Thyroid gland (tissue), 4 donors: ENCODE results near the gene SCFD2. TPM values are rescaled to one million over a fixed set of nuclear protein-coding genes. Genes with fewer than 3 reads are reported as not detected.

Experiments used
- DNase-seq, 2 donors: peaks; one replicate each; pipeline ENCODE4 v3.0.0-alpha.2; 2019
- H3K27ac ChIP-seq, 3 donors: fragments of 200-600 bp; sonication (generic); 1 replicate in 2 of 3; 2 replicates in 1 of 3; pipeline ENCODE4 v1.5.1; 2016 to 2019; ENCODE audit warnings: mild to moderate bottlenecking in 1 of 3, moderate library complexity in 1 of 3
- H3K27me3 ChIP-seq: fragments of 200-600 bp; sonication (generic); one replicate; pipeline ENCODE4 v1.5.1; 2019
- H3K36me3 ChIP-seq, 2 donors: fragments of 200-600 bp; sonication (generic); one replicate each; pipeline ENCODE4 v1.5.1; 2016 to 2019
- H3K4me1 ChIP-seq, 2 donors: fragments of 200-600 bp; sonication (generic); one replicate each; pipeline ENCODE4 v1.5.1; 2017 to 2019
- H3K4me3 ChIP-seq, 3 donors: fragments of 200-600 bp; sonication (generic); replicated peaks in 1 of 3; 1 replicate in 2 of 3; 2 replicates in 1 of 3; pipeline ENCODE4 v1.5.1; 2016; ENCODE audit warnings: mild to moderate bottlenecking in 1 of 3
- H3K9me3 ChIP-seq: fragments of 200-600 bp; sonication (generic); one replicate; pipeline ENCODE4 v1.5.1; 2017
- CTCF ChIP-seq, 6 experiments: fragments of 200-600 bp in 3 of 6; fragments of 450-650 bp in 3 of 6; sonication (generic) in 3 of 6; IDR thresholded peaks; one replicate each; pipeline ENCODE4 v1.5.1; 2016 to 2019; ENCODE audit warnings: antibody characterized with exemption in 6 of 6, mild to moderate bottlenecking in 2 of 6, inconsistent platforms in 1 of 6, moderate library complexity in 1 of 6
- POLR2A ChIP-seq, 2 donors: fragments of 450-650 bp; IDR thresholded peaks; one replicate each; pipeline ENCODE4 v1.6.1; 2017; ENCODE audit warnings: antibody characterized with exemption in 2 of 2, mild to moderate bottlenecking in 2 of 2, moderate library complexity in 1 of 2
- WGBS, 2 donors: methylation state at CpG; one replicate each; pipeline ENCODE4 v1.1.5; 2017; 5-methylcytosine and 5-hydroxymethylcytosine counted together
- intact Hi-C: fragments of 100-400 bp; cut with DNase I; formaldehyde crosslinking; loops from one replicate; pipeline ENCODE4 v1.15.1; 2023
- total RNA-seq, 4 donors: library from RNA; depleted of rRNA; stranded (reverse); fragments of >200 nt; gene quantifications; one replicate each; pipeline ENCODE4 v1.2.3, GENCODE V29; 2016

Gene SCFD2
- total RNA-seq, 4 donors from 2014 or later, result 10.3 to 32.9 (median 28.2) TPM

- Histone ChIP-seq H3K36me3 (no peaks in the 10 kb centered on the region), H3K4me1 (peaks cover 0 to 3% of the 10 kb centered on the region in 2 donors), H3K27me3 (no peaks in the 10 kb centered on the region), H3K4me3 (no peak overlapping the region), H3K9me3 (no peaks in the 10 kb centered on the region), H3K27ac (no peak overlapping the region)
- no peak for DNase-seq
- 56 to 61% methylated on average over 2 of the region's 2 CpGs for WGBS, 2 donors
- TF ChIP-seq CTCF (IDR thresholded peaks at IDR 0.05), result no peak
- no peak for TF ChIP-seq POLR2A (IDR thresholded peaks at IDR 0.05)
- intact Hi-C loops, result no loop called here
Measured at GRCh38 chr4:52907510-52907909, 458.4 kb downstream of the SCFD2 start.

- H3K4me1 ChIP-seq, result no peaks in the 10 kb centered on the region
- H3K27ac ChIP-seq, result no peak overlapping the region
- no peaks in the 10 kb centered on the region for H3K9me3 ChIP-seq
- no peaks in the 10 kb centered on the region for H3K27me3 ChIP-seq
- intact Hi-C loops, result no loop called here
- TF ChIP-seq CTCF (IDR thresholded peaks at IDR 0.05) (no peak), POLR2A (IDR thresholded peaks at IDR 0.05) (no peak)
- 88 to 92% methylated on average over 4 of the region's 4 CpGs for WGBS, 2 donors
- H3K4me3 ChIP-seq, result no peak overlapping the region
- DNase-seq, result no peak
- H3K36me3 ChIP-seq, result no peaks in the 10 kb centered on the region
Measured at GRCh38 chr4:52904421-52904820, 461.4 kb downstream of the SCFD2 start.

- 96 to 100% methylated on average over 4 of the region's 4 CpGs for WGBS, 2 donors
- no peaks in the 10 kb centered on the region for H3K27me3 ChIP-seq
Measured at GRCh38 chr4:52903273-52903672, 462.6 kb downstream of the SCFD2 start.

GRCh38 chr4:52894443-52894842 is 471.4 kb downstream of the SCFD2 start:
- TF ChIP-seq CTCF (IDR thresholded peaks at IDR 0.05), result no peak
- TF ChIP-seq POLR2A (IDR thresholded peaks at IDR 0.05), result no peak
- no peak for DNase-seq
- Histone ChIP-seq H3K4me1 (peaks cover 5 to 12% of the 10 kb centered on the region in 2 donors), H3K4me3 (no peak overlapping the region), H3K9me3 (no peaks in the 10 kb centered on the region), H3K27me3 (no peaks in the 10 kb centered on the region), H3K27ac (no peak overlapping the region), H3K36me3 (no peaks in the 10 kb centered on the region)
- intact Hi-C loops, result no loop called here
- WGBS, 2 donors, result 83 to 85% methylated on average over 1 of the region's 1 CpG

More at GRCh38 chr4:52903273-52903672, 462.6 kb downstream of the SCFD2 start:
- no peak overlapping the region for H3K4me3 ChIP-seq
- TF ChIP-seq CTCF (IDR thresholded peaks at IDR 0.05), result no peak
- no peak for TF ChIP-seq POLR2A (IDR thresholded peaks at IDR 0.05)
- H3K36me3 ChIP-seq, result no peaks in the 10 kb centered on the region
- intact Hi-C loops, result no loop called here
- no peaks in the 10 kb centered on the region for H3K9me3 ChIP-seq
- H3K27ac ChIP-seq, result no peak overlapping the region
- DNase-seq, result no peak
- no peaks in the 10 kb centered on the region for H3K4me1 ChIP-seq

- Histone ChIP-seq H3K4me1 (peaks cover 6 to 12% of the 10 kb centered on the region in 2 donors), H3K27me3 (no peaks in the 10 kb centered on the region), H3K4me3 (no peak overlapping the region), H3K36me3 (no peaks in the 10 kb centered on the region), H3K27ac (no peak overlapping the region), H3K9me3 (no peaks in the 10 kb centered on the region)
- no peak for TF ChIP-seq CTCF (IDR thresholded peaks at IDR 0.05)
- TF ChIP-seq POLR2A (IDR thresholded peaks at IDR 0.05), result no peak
- 84 to 90% methylated on average over 3 of the region's 3 CpGs for WGBS, 2 donors
- no peak for DNase-seq
- intact Hi-C loops, result no loop called here
Measured at GRCh38 chr4:52892880-52893279, 473.0 kb downstream of the SCFD2 start.
